B cell (primary cell): ENCODE results near the gene CNTN4. TPM values are rescaled to one million over a fixed set of nuclear protein-coding genes. Genes with fewer than 3 reads are reported as not detected.

Experiments
- ATAC-seq: fragments of 200-7000 bp; cut with Tn5 transposase; one replicate; pipeline ENCODE4 v1.10.0; 2021; ENCODE audit warnings: low read depth, mild to moderate bottlenecking, moderate number of reproducible peaks, moderate library complexity
- CTCF ChIA-PET: fragments of 350-600 bp; sonication (Branson Sonifier 250); formaldehyde crosslinking; loops from one replicate; lab custom pipeline; 2021; ENCODE audit warnings: antibody characterized with exemption, inconsistent platforms; lab: Charles Lee
- POLR2A ChIA-PET: fragments of 350-600 bp; sonication (Branson Sonifier 250); formaldehyde crosslinking; loops from one replicate; lab custom pipeline; 2021; ENCODE audit warnings: antibody characterized with exemption; lab: Charles Lee
- DNase-seq: peaks from one replicate; pipeline ENCODE4 v3.0.0; 2013
- H2AFZ ChIP-seq: 2 replicates; pipeline ENCODE4 v1.6.1; 2012; ENCODE audit warnings: mild to moderate bottlenecking, low read depth, low read length; ENCODE audit not compliant: insufficient read depth, poor library complexity, severe bottlenecking
- H3K27ac ChIP-seq, 2 donors: 1 replicate in 1 of 2; 2 replicates in 1 of 2; pipeline ENCODE4 v1.5.1; 2012 to 2013; ENCODE audit warnings: low read length in 2 of 2, mild to moderate bottlenecking in 2 of 2, moderate library complexity in 1 of 2
- H3K27me3 ChIP-seq, 4 experiments: fragments of 200-600 bp in 1 of 4; sonication (generic) in 1 of 4; replicated peaks in 1 of 4; 1 replicate in 2 of 4; 2 replicates in 2 of 4; pipeline versions ENCODE4 v1.6.1 to v1.7.0; 2013 to 2016; ENCODE audit warnings: low read length in 3 of 4, mild to moderate bottlenecking in 2 of 4, mixed read lengths in 1 of 4, moderate library complexity in 1 of 4; ENCODE audit not compliant: insufficient read depth in 4 of 4, control insufficient read depth in 3 of 4; ENCODE audit errors: control extremely low read depth in 1 of 4
- H3K36me3 ChIP-seq, 2 experiments: replicated peaks in 1 of 2; 1 replicate in 1 of 2; 2 replicates in 1 of 2; pipeline versions ENCODE4 v1.6.1 to v1.7.1; 2013; ENCODE audit warnings: low read length in 1 of 2; ENCODE audit not compliant: insufficient read depth in 2 of 2, control insufficient read depth in 1 of 2; ENCODE audit errors: control extremely low read depth in 1 of 2, extremely low read depth in 1 of 2
- H3K4me1 ChIP-seq, 2 donors: fragments of 200-600 bp in 1 of 2; sonication (generic) in 1 of 2; 1 replicate in 1 of 2; 2 replicates in 1 of 2; pipeline versions ENCODE4 v1.5.1 to v1.6.1; 2013 to 2017; ENCODE audit warnings: low read length in 2 of 2; ENCODE audit not compliant: control insufficient read depth in 2 of 2, insufficient read depth in 2 of 2
- H3K4me2 ChIP-seq: replicated peaks from 2 replicates; pipeline ENCODE3; 2012; ENCODE audit warnings: mild to moderate bottlenecking, low read depth, low read length; ENCODE audit not compliant: poor library complexity, severe bottlenecking
- H3K4me3 ChIP-seq, 5 experiments: fragments of 200-600 bp in 1 of 5; sonication (generic) in 1 of 5; 1 replicate in 3 of 5; 2 replicates in 2 of 5; pipeline versions ENCODE4 v1.5.1 to v1.7.0; 2011 to 2016; ENCODE audit warnings: low read length in 4 of 5, mild to moderate bottlenecking in 4 of 5, low read depth in 2 of 5, control low read depth in 1 of 5, moderate library complexity in 1 of 5; ENCODE audit not compliant: insufficient read depth in 1 of 5; ENCODE audit errors: control extremely low read depth in 1 of 5, extremely low read depth in 1 of 5
- H3K79me2 ChIP-seq: fragments of 200-600 bp; sonication (generic); one replicate; pipeline ENCODE4 v1.6.0; 2016; ENCODE audit warnings: low read length; ENCODE audit not compliant: control insufficient read depth, insufficient read depth
- H3K9ac ChIP-seq: fragments of 200-600 bp; sonication (generic); 2 replicates; pipeline ENCODE4 v1.6.1; 2017; ENCODE audit warnings: mild to moderate bottlenecking, low read length, moderate library complexity
- H3K9me3 ChIP-seq, 3 donors: one replicate each; pipeline versions ENCODE4 v1.6.1 to v1.7.1; 2013; ENCODE audit warnings: low read length in 2 of 3; ENCODE audit not compliant: control insufficient read depth in 2 of 3, insufficient read depth in 1 of 3; ENCODE audit errors: control extremely low read depth in 1 of 3
- H4K20me1 ChIP-seq: 2 replicates; pipeline ENCODE4 v1.6.0; 2012; ENCODE audit warnings: mild to moderate bottlenecking, low read length; ENCODE audit not compliant: insufficient read depth, control insufficient read depth, poor library complexity, severe bottlenecking
- H3K27ac Mint-ChIP-seq: one replicate; pipeline ENCODE4 v1.8.0; 2021; ENCODE audit warnings: mixed read lengths
- H3K27me3 Mint-ChIP-seq: one replicate; pipeline ENCODE4 v1.8.0; 2021; ENCODE audit warnings: mixed read lengths
- H3K4me1 Mint-ChIP-seq: one replicate; pipeline ENCODE4 v1.8.0; 2021; ENCODE audit warnings: mixed read lengths
- H3K4me3 Mint-ChIP-seq: one replicate; pipeline ENCODE4 v1.8.0; 2021; ENCODE audit warnings: mixed read lengths
- H3K9me3 Mint-ChIP-seq: one replicate; pipeline ENCODE4 v1.8.0; 2022; ENCODE audit warnings: mixed read lengths; ENCODE audit not compliant: insufficient read depth
- CTCF ChIP-seq: fragments of 200-600 bp; IDR thresholded peaks from one replicate; pipeline ENCODE4 v1.8.0; 2022; ENCODE audit warnings: antibody characterized with exemption, mild to moderate bottlenecking
- EZH2 ChIP-seq: IDR thresholded peaks from 2 replicates; pipeline ENCODE4 v1.6.1; 2012; ENCODE audit warnings: borderline replicate concordance, low read depth, mild to moderate bottlenecking, moderate library complexity, low read length; ENCODE audit not compliant: insufficient read depth, poor library complexity, severe bottlenecking
- WGBS: methylation state at CpG from one replicate; pipeline ENCODE4 v1.1.5; 2013; ENCODE audit warnings: missing lambda C conversion rate; ENCODE audit not compliant: insufficient coverage; 5-methylcytosine and 5-hydroxymethylcytosine counted together
- intact Hi-C: fragments of 100-400 bp; cut with micrococcal nuclease; formaldehyde crosslinking; loops from one replicate; pipeline ENCODE4 v1.10.0; 2022
- polyA plus RNA-seq: library from polyadenylated mRNA; depleted of rRNA; stranded (reverse); fragments of >200 nt; gene quantifications from 2 replicates; pipeline ENCODE4 v1.2.3, GENCODE V29; 2012
- total RNA-seq, 2 donors: library from RNA; stranded (reverse); fragments of 120-200 nt in 1 of 2; gene quantifications; 1 replicate in 1 of 2; 2 replicates in 1 of 2; pipeline versions ENCODE4 v1.2.3 to v1.2.4, GENCODE V29; 2013 to 2022

CNTN4 gene
- total and polyA plus RNA-seq, 2 donors (not counting 1 experiment from before 2014, with no cell fraction given): 0.05 TPM; not detected in 1

DNA sequence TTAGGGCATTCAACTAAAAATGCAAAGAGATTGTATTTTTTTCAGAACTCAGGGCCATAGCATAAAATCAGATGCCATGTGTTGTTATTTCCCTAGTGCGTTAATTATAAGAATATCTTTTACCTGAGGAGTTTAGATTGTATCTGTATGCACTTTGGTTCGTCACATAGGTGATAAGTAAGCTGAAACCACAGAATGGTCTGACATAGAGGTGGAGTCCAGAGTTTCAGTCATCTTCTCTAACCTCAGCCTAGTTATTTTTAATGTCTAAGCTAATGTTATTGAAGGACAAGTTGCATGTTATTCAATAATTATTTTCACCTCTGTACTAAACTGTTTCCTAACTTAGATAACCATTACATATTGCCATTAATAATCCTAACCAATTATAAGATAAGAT is 27.1 kb upstream of the CNTN4 start:
- ATAC-seq (no peak), DNase-seq (no peak)
- Histone ChIP-seq H3K9ac (no peak overlapping the region), H3K4me1 (no peaks in the 10 kb centered on the region), H3K27ac (no peak overlapping the region), H4K20me1 (no peaks in the 10 kb centered on the region), H3K79me2 (no peaks in the 10 kb centered on the region), H3K4me3 (no peak overlapping the region), H2AFZ (no peak overlapping the region), H3K27me3 (no peaks in the 10 kb centered on the region), H3K4me2 (no peak overlapping the region), H3K36me3 (no peaks in the 10 kb centered on the region), H3K9me3 (no peaks in the 10 kb centered on the region)
- no peak overlapping the region for H3K27ac Mint-ChIP-seq
- H3K27me3 Mint-ChIP-seq: no peaks in the 10 kb centered on the region
- WGBS: no CpG with 5 or more reads among the region's 2 CpGs
- H3K4me1 Mint-ChIP-seq: no peaks in the 10 kb centered on the region
- peaks cover 4% of the 10 kb centered on the region for H3K9me3 Mint-ChIP-seq
- intact Hi-C loops: no loop called here
- ChIA-PET CTCF (no interaction called here), POLR2A (no interaction called here)
- H3K4me3 Mint-ChIP-seq: no peak overlapping the region
- TF ChIP-seq EZH2 (no peak), CTCF (no peak)

DNA sequence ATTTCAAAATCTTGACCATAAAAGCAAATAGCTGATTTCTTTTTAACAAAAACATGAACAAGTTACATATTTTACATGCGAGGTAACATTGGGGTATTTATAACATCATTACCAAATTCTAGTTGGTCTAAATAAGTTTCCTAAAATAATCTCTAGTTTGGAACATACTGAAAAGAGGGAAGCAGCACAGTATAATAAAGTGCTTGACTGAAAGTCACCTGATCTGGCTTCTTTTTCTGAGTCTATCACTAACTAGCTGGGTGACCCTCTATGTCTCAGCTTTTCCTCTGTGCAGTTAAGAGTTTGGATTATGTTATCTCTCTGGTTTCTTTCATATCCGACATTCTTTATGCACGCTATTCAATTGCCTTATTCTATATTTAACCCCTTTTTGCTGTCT is 19.8 kb upstream of the CNTN4 start:
- Histone ChIP-seq H3K9me3 (no peaks in the 10 kb centered on the region), H3K4me3 (no peak overlapping the region), H3K27me3 (no peaks in the 10 kb centered on the region), H3K79me2 (no peaks in the 10 kb centered on the region), H3K4me2 (no peak overlapping the region), H2AFZ (no peak overlapping the region), H3K9ac (no peak overlapping the region), H4K20me1 (no peaks in the 10 kb centered on the region), H3K4me1 (no peaks in the 10 kb centered on the region), H3K27ac (no peak overlapping the region), H3K36me3 (no peaks in the 10 kb centered on the region)
- Mint-ChIP-seq H3K27ac (no peak overlapping the region), H3K27me3 (no peaks in the 10 kb centered on the region), H3K9me3 (peaks cover 7% of the 10 kb centered on the region), H3K4me1 (no peaks in the 10 kb centered on the region), H3K4me3 (no peak overlapping the region)
- TF ChIP-seq EZH2 (no peak), CTCF (no peak)
- ChIA-PET CTCF (no interaction called here), POLR2A (no interaction called here)
- no CpG with 5 or more reads among the region's 3 CpGs for WGBS
- DNase-seq (no peak), ATAC-seq (no peak)
- intact Hi-C loops: no loop called here
